ENCODE measurements around the gene DCST1.

DCST1 gene

GRCh38 chr1:155015527-155016230 is 17.9 kb upstream of the DCST1 start:
- no peak for DNase-seq (ENCODE audit: low read depth)
- TF ChIP-seq MYC (IDR thresholded peaks at IDR 0.05; ENCODE audit: low read depth, low read length) (no peak), POLR2A (IDR thresholded peaks at IDR 0.05; ENCODE audit: extremely low read depth, insufficient read length) (no peak)
- TF ChIP-seq, protein P1, sequence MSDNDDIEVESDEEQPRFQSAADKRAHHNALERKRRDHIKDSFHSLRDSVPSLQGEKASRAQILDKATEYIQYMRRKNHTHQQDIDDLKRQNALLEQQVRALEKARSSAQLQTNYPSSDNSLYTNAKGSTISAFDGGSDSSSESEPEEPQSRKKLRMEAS (IDR thresholded peaks at IDR 0.05; ENCODE audit: low read depth, low read length) = no peak
- TF ChIP-seq, protein P2, sequence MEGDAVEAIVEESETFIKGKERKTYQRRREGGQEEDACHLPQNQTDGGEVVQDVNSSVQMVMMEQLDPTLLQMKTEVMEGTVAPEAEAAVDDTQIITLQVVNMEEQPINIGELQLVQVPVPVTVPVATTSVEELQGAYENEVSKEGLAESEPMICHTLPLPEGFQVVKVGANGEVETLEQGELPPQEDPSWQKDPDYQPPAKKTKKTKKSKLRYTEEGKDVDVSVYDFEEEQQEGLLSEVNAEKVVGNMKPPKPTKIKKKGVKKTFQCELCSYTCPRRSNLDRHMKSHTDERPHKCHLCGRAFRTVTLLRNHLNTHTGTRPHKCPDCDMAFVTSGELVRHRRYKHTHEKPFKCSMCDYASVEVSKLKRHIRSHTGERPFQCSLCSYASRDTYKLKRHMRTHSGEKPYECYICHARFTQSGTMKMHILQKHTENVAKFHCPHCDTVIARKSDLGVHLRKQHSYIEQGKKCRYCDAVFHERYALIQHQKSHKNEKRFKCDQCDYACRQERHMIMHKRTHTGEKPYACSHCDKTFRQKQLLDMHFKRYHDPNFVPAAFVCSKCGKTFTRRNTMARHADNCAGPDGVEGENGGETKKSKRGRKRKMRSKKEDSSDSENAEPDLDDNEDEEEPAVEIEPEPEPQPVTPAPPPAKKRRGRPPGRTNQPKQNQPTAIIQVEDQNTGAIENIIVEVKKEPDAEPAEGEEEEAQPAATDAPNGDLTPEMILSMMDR (IDR thresholded peaks at IDR 0.05; ENCODE audit: low read depth, low read length) = no peak

DNA sequence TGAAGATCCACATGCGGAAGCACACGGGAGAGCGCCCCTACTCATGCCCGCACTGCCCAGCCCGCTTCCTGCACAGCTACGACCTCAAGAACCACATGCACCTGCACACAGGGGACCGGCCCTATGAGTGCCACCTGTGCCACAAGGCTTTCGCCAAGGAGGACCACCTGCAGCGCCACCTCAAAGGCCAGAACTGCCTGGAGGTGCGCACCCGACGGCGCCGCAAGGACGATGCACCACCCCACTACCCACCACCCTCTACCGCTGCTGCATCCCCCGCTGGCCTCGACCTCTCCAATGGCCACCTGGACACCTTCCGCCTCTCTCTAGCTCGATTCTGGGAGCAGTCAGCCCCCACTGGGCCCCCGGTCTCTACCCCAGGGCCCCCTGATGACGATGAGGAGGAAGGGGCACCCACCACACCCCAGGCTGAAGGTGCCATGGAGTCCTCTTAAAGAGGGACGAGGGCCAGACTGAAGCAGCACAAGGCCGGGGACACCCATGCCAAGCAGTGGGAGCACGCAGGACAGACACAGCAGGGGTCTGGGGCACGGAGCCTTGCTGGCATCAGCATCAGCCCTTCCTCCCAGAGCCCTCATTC is 17.3 kb upstream of the DCST1 start:
- TF ChIP-seq, protein P1 (IDR thresholded peaks at IDR 0.05; ENCODE audit: low read depth, low read length) = no peak
- TF ChIP-seq MYC (IDR thresholded peaks at IDR 0.05; ENCODE audit: low read depth, low read length) (no peak), POLR2A (IDR thresholded peaks at IDR 0.05; ENCODE audit: extremely low read depth, insufficient read length) (no peak)
- TF ChIP-seq, protein P2 (IDR thresholded peaks at IDR 0.05; ENCODE audit: low read depth, low read length) = no peak
- H3K4me3 ChIP-seq (ENCODE audit: low read depth, low read length) = no peak overlapping the region
- peak; percentile 25 for DNase-seq (ENCODE audit: low read depth)

More at GRCh38 chr1:155015527-155016230, 17.9 kb upstream of the DCST1 start:
- H3K4me3 ChIP-seq (ENCODE audit: low read depth, low read length) = no peak overlapping the region

GRCh38 chr1:155017041-155017945 is 16.3 kb upstream of the DCST1 start:
- TF ChIP-seq, protein P1 (IDR thresholded peaks at IDR 0.05; ENCODE audit: low read depth, low read length) = peak; percentile 65; the same call in 1 of the 2 replicates
- TF ChIP-seq POLR2A (IDR thresholded peaks at IDR 0.05; ENCODE audit: extremely low read depth, insufficient read length) (no peak), MYC (IDR thresholded peaks at IDR 0.05; ENCODE audit: low read depth, low read length) (no peak)
- TF ChIP-seq, protein P2 (IDR thresholded peaks at IDR 0.05; ENCODE audit: low read depth, low read length) = peak; percentile 99
- H3K4me3 ChIP-seq (ENCODE audit: low read depth, low read length) = peak overlapping the region; percentile 46
- peak; percentile 95 for DNase-seq (ENCODE audit: low read depth)

DNA sequence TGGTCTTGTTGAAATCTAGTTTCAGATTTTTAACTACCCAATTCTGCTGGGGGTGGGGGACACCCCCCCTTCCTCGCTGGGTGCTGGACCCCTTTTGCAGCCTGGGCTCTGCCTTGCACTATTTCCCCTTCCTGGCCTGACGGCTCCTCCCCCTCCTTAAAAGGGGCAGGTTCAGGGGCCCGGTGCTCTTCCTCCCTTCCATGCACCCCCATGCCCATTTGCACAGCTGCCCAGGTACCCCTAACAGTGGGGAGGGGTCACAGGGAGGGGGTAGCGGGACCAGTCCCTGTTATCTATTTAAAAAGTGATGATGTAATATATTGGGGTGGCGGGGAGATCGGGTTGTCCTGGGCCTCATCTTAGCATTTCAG is 15.7 kb upstream of the DCST1 start:
- DNase-seq (ENCODE audit: low read depth) = no peak
- peak overlapping the region; percentile 46 for H3K4me3 ChIP-seq (ENCODE audit: low read depth, low read length)
- TF ChIP-seq MYC (IDR thresholded peaks at IDR 0.05; ENCODE audit: low read depth, low read length) (no peak), POLR2A (IDR thresholded peaks at IDR 0.05; ENCODE audit: extremely low read depth, insufficient read length) (peak; percentile 15)
- TF ChIP-seq, protein P1 (IDR thresholded peaks at IDR 0.05; ENCODE audit: low read depth, low read length) = no peak

DNA sequence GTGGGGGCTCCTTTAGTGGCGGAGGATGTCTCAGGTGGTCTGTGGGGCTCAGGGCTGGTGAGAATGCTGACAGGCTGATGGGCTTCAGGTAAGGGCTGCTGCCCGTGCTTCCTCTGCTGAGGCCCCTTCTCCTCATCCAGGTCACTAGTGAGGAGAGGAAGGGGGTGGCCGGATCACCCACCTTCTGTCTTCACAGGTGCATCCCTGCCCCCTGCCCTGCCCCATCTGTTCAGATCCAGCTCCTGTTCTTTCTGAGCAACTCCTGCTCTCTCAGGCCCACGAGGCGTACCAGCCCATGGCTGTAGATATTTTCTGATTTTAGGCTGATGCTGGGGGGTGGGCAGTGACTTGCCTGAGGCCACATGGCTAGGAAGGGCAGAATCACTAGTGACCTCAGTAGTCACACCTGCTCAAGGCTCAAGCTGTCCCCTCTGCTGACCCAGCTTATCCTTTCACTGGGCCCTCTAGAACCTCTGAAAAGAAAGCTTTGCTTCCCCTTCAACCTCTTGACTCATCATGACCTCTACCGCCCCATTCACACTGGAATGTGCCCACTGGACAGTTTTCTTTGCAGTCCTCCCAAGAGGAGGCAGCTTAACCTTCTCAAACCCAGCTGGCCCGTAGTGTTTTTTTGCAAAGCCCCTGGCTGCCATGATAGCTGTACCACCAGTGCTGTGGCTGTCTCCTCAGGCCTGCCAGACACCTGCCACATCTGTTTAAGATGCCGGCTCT is 14.8 kb upstream of the DCST1 start:
- TF ChIP-seq MYC (IDR thresholded peaks at IDR 0.05; ENCODE audit: low read depth, low read length) (no peak), POLR2A (IDR thresholded peaks at IDR 0.05; ENCODE audit: extremely low read depth, insufficient read length) (no peak)
- TF ChIP-seq, protein P2 (IDR thresholded peaks at IDR 0.05; ENCODE audit: low read depth, low read length) = no peak
- TF ChIP-seq, protein P1 (IDR thresholded peaks at IDR 0.05; ENCODE audit: low read depth, low read length) = no peak
- DNase-seq (ENCODE audit: low read depth) = no peak
- no peak overlapping the region for H3K4me3 ChIP-seq (ENCODE audit: low read depth, low read length)
